ENCODE data around the gene DNAH2. TPM values are rescaled to one million over a fixed set of nuclear protein-coding genes. Genes with fewer than 3 reads are reported as not detected.

Gene DNAH2
- total RNA-seq, 1 experiment from 2014 or later: 0.26 TPM

- Mint-ChIP-seq H3K27ac (ENCODE audit: unreplicated experiment) (no peak overlapping the region), H3K9me3 (ENCODE audit: low read depth, unreplicated experiment) (no peaks in the 10 kb centered on the region), H3K4me3 (ENCODE audit: low read depth, unreplicated experiment) (no peak overlapping the region), H3K4me1 (ENCODE audit: low read depth, unreplicated experiment) (peaks cover 14% of the 10 kb centered on the region), H3K36me3 (ENCODE audit: insufficient read depth, unreplicated experiment) (peaks cover 5% of the 10 kb centered on the region), H3K27me3 (ENCODE audit: unreplicated experiment) (peaks cover 20% of the 10 kb centered on the region)
- intact Hi-C loops (cut with micrococcal nuclease; ENCODE audit: unreplicated experiment): no loop called here
- CTCF ChIA-PET: interaction anchor here (0.6 kb wide), 1 partner anchor 1454 kb away, joined by 7 read pairs; no protein-coding TSS in a partner anchor
- no peak for DNase-seq
- BruUV-seq (replicated peaks): no TSS peak
- no peak for TF ChIP-seq CTCF (IDR thresholded peaks at IDR 0.05; ENCODE audit: unreplicated experiment)
Observed at GRCh38 chr17:7775051-7775450, 57.5 kb downstream of the DNAH2 start.

- Mint-ChIP-seq H3K36me3 (ENCODE audit: insufficient read depth, unreplicated experiment) (peaks cover 5% of the 10 kb centered on the region), H3K4me1 (ENCODE audit: low read depth, unreplicated experiment) (peaks cover 14% of the 10 kb centered on the region), H3K27ac (ENCODE audit: unreplicated experiment) (no peak overlapping the region), H3K9me3 (ENCODE audit: low read depth, unreplicated experiment) (no peaks in the 10 kb centered on the region), H3K4me3 (ENCODE audit: low read depth, unreplicated experiment) (no peak overlapping the region), H3K27me3 (ENCODE audit: unreplicated experiment) (peaks cover 20% of the 10 kb centered on the region)
- no peak for DNase-seq
- CTCF ChIA-PET: no interaction called here
- intact Hi-C loops (cut with micrococcal nuclease; ENCODE audit: unreplicated experiment): no loop called here
- TF ChIP-seq CTCF (IDR thresholded peaks at IDR 0.05; ENCODE audit: unreplicated experiment): no peak
- BruUV-seq (replicated peaks): no TSS peak
Observed at GRCh38 chr17:7777017-7777416, 59.5 kb downstream of the DNAH2 start.

GRCh38 chr17:7780736-7781135 lies 63.2 kb downstream of the DNAH2 start:
- CTCF ChIA-PET: interaction anchor here (1.4 to 2.0 kb wide), 2 partner anchors 13 to 38 kb away, joined by 5 to 27 read pairs; no protein-coding TSS in a partner anchor
- DNase-seq: no peak
- no peak for TF ChIP-seq CTCF (IDR thresholded peaks at IDR 0.05; ENCODE audit: unreplicated experiment)
- H3K36me3 Mint-ChIP-seq (ENCODE audit: insufficient read depth, unreplicated experiment): no peaks in the 10 kb centered on the region
- H3K4me1 Mint-ChIP-seq (ENCODE audit: low read depth, unreplicated experiment): no peaks in the 10 kb centered on the region
- H3K9me3 Mint-ChIP-seq (ENCODE audit: low read depth, unreplicated experiment): no peaks in the 10 kb centered on the region
- no TSS peak for BruUV-seq (replicated peaks)
- no peak overlapping the region for H3K27ac Mint-ChIP-seq (ENCODE audit: unreplicated experiment)
- peaks cover 31% of the 10 kb centered on the region for H3K27me3 Mint-ChIP-seq (ENCODE audit: unreplicated experiment)
- intact Hi-C loops (cut with micrococcal nuclease; ENCODE audit: unreplicated experiment): no loop called here
- H3K4me3 Mint-ChIP-seq (ENCODE audit: low read depth, unreplicated experiment): no peak overlapping the region

GRCh38 chr17:7781429-7781828 lies 63.9 kb downstream of the DNAH2 start:
- Mint-ChIP-seq H3K4me3 (ENCODE audit: low read depth, unreplicated experiment) (no peak overlapping the region), H3K9me3 (ENCODE audit: low read depth, unreplicated experiment) (no peaks in the 10 kb centered on the region), H3K4me1 (ENCODE audit: low read depth, unreplicated experiment) (no peaks in the 10 kb centered on the region), H3K36me3 (ENCODE audit: insufficient read depth, unreplicated experiment) (no peaks in the 10 kb centered on the region), H3K27me3 (ENCODE audit: unreplicated experiment) (peaks cover 31% of the 10 kb centered on the region), H3K27ac (ENCODE audit: unreplicated experiment) (no peak overlapping the region)
- DNase-seq: peak; percentile 13
- no TSS peak for BruUV-seq (replicated peaks)
- intact Hi-C loops (cut with micrococcal nuclease; ENCODE audit: unreplicated experiment): no loop called here
- no peak for TF ChIP-seq CTCF (IDR thresholded peaks at IDR 0.05; ENCODE audit: unreplicated experiment)
- CTCF ChIA-PET: interaction anchor here (1.3 to 2.0 kb wide), 4 partner anchors 14 to 53 kb away, joined by 3 to 27 read pairs (median 8); no protein-coding TSS in a partner anchor
